ENCODE results near the gene TTC23. TPM values are rescaled to one million over a fixed set of nuclear protein-coding genes. Genes with fewer than 3 reads are reported as not detected.

The TTC23 gene
- total RNA-seq: 10 to 100 TPM; 16.0 to 18.6 TPM
- long read RNA-seq, partial matches to known transcripts: 0 of 7 reads
- long read RNA-seq, other reads (novel, unspliced or antisense): 7 of 7 reads

GRCh38 chr15:99249270-99249841 lies at the start of gene TTC23:
Gene TTC23, minus strand, starts transcription at chr15:99249581. Its CDS starts 20,869 bp downstream, at chr15:99228712.
- DNase-seq (peak; percentile 31), ATAC-seq (peak; percentile 43)
- intact Hi-C loops (cut with DNase I, micrococcal nuclease): no loop called here

GRCh38 chr15:99296386-99296785 lies 47.0 kb upstream of the TTC23 start:
- intact Hi-C loops (cut with DNase I, micrococcal nuclease): no loop called here
- DNase-seq: no peak
- no peak for ATAC-seq

- no peak for DNase-seq
- ATAC-seq: no peak
- intact Hi-C loops (cut with DNase I, micrococcal nuclease): no loop called here
These were observed 46.5 kb upstream of the TTC23 start for GRCh38 chr15:99295840-99296239.

DNA sequence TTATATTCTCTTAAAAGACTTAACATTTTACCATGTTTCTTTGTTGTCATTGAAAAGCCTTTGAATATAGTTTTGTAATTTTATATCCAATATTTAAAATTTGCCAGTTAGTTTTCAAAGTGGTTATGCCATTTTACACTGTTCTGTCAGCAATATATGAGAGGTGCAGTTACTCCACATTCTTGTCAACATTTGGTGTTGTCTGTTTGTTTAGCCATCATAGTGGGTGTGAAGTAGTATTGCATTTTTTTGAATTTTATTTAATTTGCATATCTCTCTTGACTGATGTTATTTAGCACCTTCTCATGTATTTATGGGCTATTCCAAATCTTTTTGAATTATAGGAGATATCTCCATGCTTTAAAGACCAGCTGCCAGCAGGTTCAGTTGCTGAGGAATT lies 42.3 kb upstream of the TTC23 start:
- ATAC-seq (no peak), DNase-seq (no peak)
- intact Hi-C loops (cut with DNase I, micrococcal nuclease): no loop called here

- intact Hi-C loops (cut with DNase I, micrococcal nuclease): no loop called here
- no peak for ATAC-seq
- no peak for DNase-seq
These were observed 34.3 kb upstream of the TTC23 start for GRCh38 chr15:99283717-99284116.

DNA sequence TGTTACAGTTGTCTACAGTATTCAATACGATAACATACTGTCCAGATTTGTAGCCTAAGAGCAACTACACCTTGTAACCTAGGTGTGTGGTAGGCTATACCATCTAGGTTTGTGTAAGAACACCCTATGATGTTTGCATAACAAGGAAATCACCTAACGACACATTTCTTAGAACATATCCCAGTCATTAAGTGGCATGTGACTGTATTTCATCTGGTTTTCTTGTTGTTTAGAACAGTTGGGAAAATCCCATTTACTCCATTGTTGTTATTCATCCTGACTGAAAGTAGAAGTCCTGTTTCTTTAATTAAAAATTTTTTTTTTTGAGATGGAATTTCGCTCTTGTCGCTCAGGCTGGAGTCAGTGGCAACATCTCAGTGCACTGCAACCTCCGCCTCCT lies 33.2 kb upstream of the TTC23 start:
- peak; percentile 33 for ATAC-seq
- no peak for DNase-seq
- intact Hi-C loops (cut with DNase I, micrococcal nuclease): no loop called here

GRCh38 chr15:99282121-99282520 lies 32.7 kb upstream of the TTC23 start:
- intact Hi-C loops (cut with DNase I, micrococcal nuclease): no loop called here
- no peak for DNase-seq

DNA sequence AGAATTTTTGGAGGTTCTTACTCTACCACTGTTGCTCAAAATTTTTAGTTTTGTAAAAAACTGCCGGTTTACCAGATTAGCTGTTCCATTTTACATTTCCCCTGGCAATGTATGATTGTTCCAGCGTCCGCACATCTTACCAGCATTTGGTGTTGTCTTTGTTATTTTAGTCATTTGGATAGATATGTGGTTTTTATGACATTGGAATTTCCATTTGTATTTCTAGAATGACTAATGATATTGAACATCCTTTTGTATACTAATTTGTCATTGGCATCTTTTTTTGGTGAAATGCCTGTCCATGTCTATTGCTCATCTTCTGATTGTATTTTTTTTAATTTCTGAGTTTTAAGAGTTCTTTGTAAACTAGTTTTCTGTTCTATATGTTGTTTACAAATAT lies 30.4 kb upstream of the TTC23 start:
- no peak for DNase-seq
- intact Hi-C loops (cut with DNase I, micrococcal nuclease): no loop called here

More at GRCh38 chr15:99282121-99282520, 32.7 kb upstream of the TTC23 start:
- ATAC-seq: peak; percentile 61

GRCh38 chr15:99279290-99279689 lies 29.9 kb upstream of the TTC23 start:
- ATAC-seq (no peak), DNase-seq (no peak)
- intact Hi-C loops (cut with DNase I, micrococcal nuclease): no loop called here

More for the DNA sequence above, 30.4 kb upstream of the TTC23 start:
- no peak for ATAC-seq

GRCh38 chr15:99275525-99276128 lies 26.2 kb upstream of the TTC23 start:
- DNase-seq (no peak), ATAC-seq (no peak)
- intact Hi-C loops (cut with DNase I, micrococcal nuclease): no loop called here

- no peak for ATAC-seq
- intact Hi-C loops (cut with DNase I, micrococcal nuclease): no loop called here
- DNase-seq: no peak
These were observed 25.7 kb upstream of the TTC23 start for GRCh38 chr15:99275061-99275460.

DNA sequence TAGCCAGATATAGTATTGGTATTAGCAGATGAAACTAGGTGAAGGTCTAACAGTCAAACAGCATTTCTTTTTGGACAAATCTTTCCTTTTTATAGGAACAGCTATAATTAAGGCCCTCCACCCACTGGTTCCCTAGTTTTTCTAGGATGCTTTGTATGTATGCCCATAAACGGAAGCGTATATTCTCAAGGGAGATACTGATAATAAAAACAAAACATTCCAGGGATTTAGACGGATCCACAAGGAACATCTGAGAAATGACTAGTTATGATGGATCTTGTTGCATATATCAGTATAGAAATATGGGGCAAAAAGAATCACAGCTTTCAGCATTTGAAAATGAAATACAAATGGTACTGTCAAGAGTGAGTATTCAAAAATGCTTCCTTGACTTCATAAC lies 24.4 kb upstream of the TTC23 start:
- no peak for DNase-seq
- intact Hi-C loops (cut with DNase I, micrococcal nuclease): loop anchor here in 1 of 2 donors (5.0 kb wide), 1 partner anchor 484 kb away; no protein-coding TSS in a partner anchor
- ATAC-seq: no peak

- intact Hi-C loops (cut with DNase I, micrococcal nuclease): no loop called here
- ATAC-seq (peak; percentile 80), DNase-seq (peak in 1 of 2 donors; percentile 22)
These were observed 19.1 kb upstream of the TTC23 start for GRCh38 chr15:99268431-99268830.

- intact Hi-C loops (cut with DNase I, micrococcal nuclease): no loop called here
- DNase-seq: no peak
- ATAC-seq: no peak
These were observed 18.6 kb upstream of the TTC23 start for GRCh38 chr15:99267957-99268356.

GRCh38 chr15:99265541-99266070 lies 16.2 kb upstream of the TTC23 start:
- DNase-seq (no peak), ATAC-seq (peak; percentile 40)
- intact Hi-C loops (cut with DNase I, micrococcal nuclease): no loop called here

DNA sequence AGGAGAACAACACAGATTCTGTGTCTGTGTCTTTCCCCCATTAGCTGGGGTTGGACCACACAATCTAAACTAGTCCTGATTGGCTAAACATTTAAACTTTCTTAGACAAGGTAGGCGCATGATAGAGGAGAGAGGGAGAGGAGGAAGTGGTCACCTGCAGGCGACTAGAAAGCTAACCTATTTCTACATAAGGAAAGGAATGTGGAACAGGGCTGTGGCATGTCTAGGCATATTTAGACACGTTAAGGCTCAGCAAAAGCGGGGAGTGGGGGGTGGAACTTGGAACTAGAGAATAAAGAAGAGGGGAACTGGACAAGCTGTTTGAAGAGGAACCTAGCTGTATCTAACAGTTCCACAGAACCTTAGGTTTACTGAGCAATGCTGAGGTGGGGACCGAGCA lies 14.7 kb upstream of the TTC23 start:
- DNase-seq: no peak
- intact Hi-C loops (cut with DNase I, micrococcal nuclease): no loop called here
- no peak for ATAC-seq

DNA sequence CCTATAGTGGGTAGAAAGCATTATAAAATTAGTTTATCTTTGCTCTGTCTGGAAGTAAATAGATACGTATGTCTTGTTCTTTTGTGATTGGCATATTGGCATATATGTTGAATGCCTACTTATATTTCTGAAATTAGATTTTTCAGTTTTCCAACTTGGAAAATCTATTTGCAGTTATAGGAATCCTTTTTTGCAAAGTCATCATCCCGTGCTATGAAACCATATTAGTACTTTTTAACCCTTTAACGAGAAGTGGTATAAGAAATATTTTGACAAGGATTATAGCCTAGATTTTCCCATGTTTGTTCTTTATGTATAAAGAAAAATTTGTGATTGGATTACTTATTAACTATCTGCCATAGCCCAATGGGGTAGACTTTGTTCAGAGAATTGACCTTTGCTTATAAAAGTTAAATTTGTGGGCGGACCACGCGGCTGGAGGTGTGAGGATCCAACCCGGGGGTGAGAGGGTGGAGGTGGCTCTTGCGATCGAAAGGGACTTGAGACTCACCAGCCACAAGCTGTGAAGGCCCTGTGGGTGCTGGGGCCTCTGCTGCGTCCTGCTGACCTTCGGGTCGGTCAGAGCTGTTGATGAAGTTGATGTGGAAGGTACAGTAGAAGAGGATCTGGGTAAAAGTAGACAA lies 7.8 kb upstream of the TTC23 start:
- DNase-seq: peak in 1 of 2 donors; percentile 41
- peak; percentile 89 for ATAC-seq
- intact Hi-C loops (cut with DNase I, micrococcal nuclease): no loop called here

GRCh38 chr15:99253381-99254090 lies 4.2 kb upstream of the TTC23 start:
- DNase-seq (no peak), ATAC-seq (no peak)
- intact Hi-C loops (cut with DNase I, micrococcal nuclease): no loop called here

- DNase-seq (peak in 1 of 2 donors; percentile 28), ATAC-seq (peak; percentile 10)
- intact Hi-C loops (cut with DNase I, micrococcal nuclease): no loop called here
These were observed 2.9 kb upstream of the TTC23 start for GRCh38 chr15:99252326-99252725.

Measured in left colon (tissue), 2 donors.